HG03025 (cell line): ENCODE data around the gene PKNOX2.
"Not testable (repeated sequence)": the region's sequence is repeated elsewhere in the genome, so short reads cannot be mapped to it uniquely, and the experiment has no call there.

Experiments used
- ATAC-seq: cut with Tn5 transposase; IDR thresholded peaks from one replicate; pipeline ENCODE4 v1.9.1; 2021; ENCODE audit warnings: mild to moderate bottlenecking, moderate library complexity; ENCODE audit not compliant: unreplicated experiment, low FRiP score

PKNOX2 gene

GRCh38 chr11:125199915-125200314 is 35.4 kb downstream of the PKNOX2 start:
- no peak for ATAC-seq

- no peak for ATAC-seq
Observed at GRCh38 chr11:125200441-125200840, 35.9 kb downstream of the PKNOX2 start.

GRCh38 chr11:125201525-125202141 is 37.1 kb downstream of the PKNOX2 start:
- ATAC-seq: no peak

GRCh38 chr11:125202362-125202880 is 37.9 kb downstream of the PKNOX2 start:
- no peak for ATAC-seq

GRCh38 chr11:125202977-125203376 is 38.4 kb downstream of the PKNOX2 start:
- ATAC-seq: no peak

GRCh38 chr11:125207866-125208425 is 43.4 kb downstream of the PKNOX2 start:
- ATAC-seq: no peak

GRCh38 chr11:125210066-125210465 is 45.5 kb downstream of the PKNOX2 start:
- no peak for ATAC-seq

- ATAC-seq: no peak
Observed at GRCh38 chr11:125211191-125211947, 46.8 kb downstream of the PKNOX2 start.

GRCh38 chr11:125211948-125212340 is 47.4 kb downstream of the PKNOX2 start:
- ATAC-seq: no peak

GRCh38 chr11:125214601-125215565 is 50.3 kb downstream of the PKNOX2 start:
- no peak for ATAC-seq

- ATAC-seq: no peak
Observed at GRCh38 chr11:125215976-125216375, 51.4 kb downstream of the PKNOX2 start.

GRCh38 chr11:125218336-125218735 is 53.8 kb downstream of the PKNOX2 start:
- ATAC-seq: no peak

- no peak for ATAC-seq
Observed at GRCh38 chr11:125221461-125221860, 56.9 kb downstream of the PKNOX2 start.

GRCh38 chr11:125222494-125222893 is 57.9 kb downstream of the PKNOX2 start:
- ATAC-seq: no peak

GRCh38 chr11:125223161-125223560 is 58.6 kb downstream of the PKNOX2 start:
- not testable (repeated sequence) for ATAC-seq

GRCh38 chr11:125223901-125224361 is 59.4 kb downstream of the PKNOX2 start:
- no peak for ATAC-seq

- no peak for ATAC-seq
Observed at GRCh38 chr11:125224391-125225021, 60.0 kb downstream of the PKNOX2 start.

GRCh38 chr11:125225401-125225800 is 60.9 kb downstream of the PKNOX2 start:
- no peak for ATAC-seq

- no peak for ATAC-seq
Observed at GRCh38 chr11:125226031-125226430, 61.5 kb downstream of the PKNOX2 start.

- no peak for ATAC-seq
Observed at GRCh38 chr11:125226706-125227105, 62.2 kb downstream of the PKNOX2 start.
